C4-2B (cell line): ENCODE data around the gene LONRF3.

Experiments used
- H3K27ac ChIP-seq: fragments of 450-650 bp; 2 replicates; pipeline ENCODE4 v1.5.1; 2017
- ZFX ChIP-seq: fragments of 450-650 bp; IDR thresholded peaks from 2 replicates; pipeline ENCODE4 v1.6.1; 2017
- TF ChIP-seq, protein P1 (sequence below): fragments of 450-650 bp; conservative IDR thresholded peaks from 2 replicates; pipeline ENCODE4 v1.5.1; 2017; ENCODE audit warnings: mild to moderate bottlenecking

Gene LONRF3

DNA sequence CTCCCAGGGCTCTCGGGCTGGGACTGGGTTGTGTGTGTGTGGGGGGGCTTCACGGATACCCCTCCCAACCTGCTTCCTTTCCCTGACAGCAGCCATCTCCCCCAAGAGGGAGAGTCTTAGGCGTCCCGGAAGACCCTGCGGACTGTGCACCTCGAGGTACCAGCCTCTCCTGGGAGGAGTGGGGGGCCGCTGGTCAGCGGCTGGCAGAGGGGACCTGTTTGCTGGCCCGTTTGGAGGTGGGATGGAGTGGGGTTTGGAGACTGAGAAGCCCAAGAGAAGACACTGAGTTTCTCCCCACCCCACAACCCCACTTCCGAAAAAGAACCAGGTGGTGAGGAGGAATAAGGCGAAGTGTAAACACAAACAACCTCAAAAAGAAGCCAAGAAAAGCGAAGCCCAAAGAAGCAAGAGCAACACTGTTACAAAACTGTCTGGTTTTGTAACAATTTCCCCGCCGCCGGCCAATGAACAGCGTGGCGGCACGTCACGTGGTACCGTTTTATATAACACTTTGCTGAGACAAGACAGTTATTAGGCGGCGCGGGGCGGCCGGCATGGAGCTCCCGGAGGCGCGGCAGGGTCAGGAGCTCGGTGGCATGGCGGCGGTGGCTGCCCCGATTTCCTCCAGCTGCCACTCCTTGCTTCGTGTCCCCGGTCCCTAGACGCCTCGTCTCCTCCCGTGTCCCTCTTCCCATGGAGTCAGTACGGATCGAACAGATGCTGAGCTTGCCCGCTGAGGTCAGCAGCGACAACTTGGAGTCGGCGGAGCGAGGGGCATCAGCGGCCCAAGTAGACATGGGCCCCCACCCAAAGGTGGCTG is at the start of gene LONRF3:
TSS of gene LONRF3 (plus strand) at position 531 of the 820 bp plus-strand sequence. CDS start at position 694, 163 bp downstream.
- H3K27ac ChIP-seq, result peak within 1 kb of the TSS; percentile 69
- TF ChIP-seq, protein P1, sequence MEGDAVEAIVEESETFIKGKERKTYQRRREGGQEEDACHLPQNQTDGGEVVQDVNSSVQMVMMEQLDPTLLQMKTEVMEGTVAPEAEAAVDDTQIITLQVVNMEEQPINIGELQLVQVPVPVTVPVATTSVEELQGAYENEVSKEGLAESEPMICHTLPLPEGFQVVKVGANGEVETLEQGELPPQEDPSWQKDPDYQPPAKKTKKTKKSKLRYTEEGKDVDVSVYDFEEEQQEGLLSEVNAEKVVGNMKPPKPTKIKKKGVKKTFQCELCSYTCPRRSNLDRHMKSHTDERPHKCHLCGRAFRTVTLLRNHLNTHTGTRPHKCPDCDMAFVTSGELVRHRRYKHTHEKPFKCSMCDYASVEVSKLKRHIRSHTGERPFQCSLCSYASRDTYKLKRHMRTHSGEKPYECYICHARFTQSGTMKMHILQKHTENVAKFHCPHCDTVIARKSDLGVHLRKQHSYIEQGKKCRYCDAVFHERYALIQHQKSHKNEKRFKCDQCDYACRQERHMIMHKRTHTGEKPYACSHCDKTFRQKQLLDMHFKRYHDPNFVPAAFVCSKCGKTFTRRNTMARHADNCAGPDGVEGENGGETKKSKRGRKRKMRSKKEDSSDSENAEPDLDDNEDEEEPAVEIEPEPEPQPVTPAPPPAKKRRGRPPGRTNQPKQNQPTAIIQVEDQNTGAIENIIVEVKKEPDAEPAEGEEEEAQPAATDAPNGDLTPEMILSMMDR, result no peak
- TF ChIP-seq ZFX, result no peak

DNA sequence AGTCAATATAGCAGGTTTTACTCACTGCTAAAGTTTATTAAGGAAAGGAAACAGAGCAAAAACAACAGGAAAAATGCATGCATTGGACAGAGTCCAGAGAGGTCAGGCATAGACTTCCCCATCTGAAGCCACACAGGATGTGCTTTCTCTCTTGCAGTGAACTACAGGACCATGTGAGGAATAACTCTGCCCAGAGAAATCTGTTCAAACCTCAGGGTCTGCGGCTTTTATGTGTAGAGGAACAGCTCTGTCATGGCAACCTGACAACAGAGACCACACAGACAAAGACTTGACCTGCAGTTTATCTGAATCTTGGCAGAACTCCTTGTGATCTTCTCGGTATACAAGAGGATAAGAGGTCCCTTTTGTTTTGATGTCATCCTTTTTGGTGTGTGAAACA is 46.3 kb upstream of the LONRF3 start:
- TF ChIP-seq, protein P1, result no peak
- no peak for TF ChIP-seq ZFX
- H3K27ac ChIP-seq, result no peak overlapping the region

DNA sequence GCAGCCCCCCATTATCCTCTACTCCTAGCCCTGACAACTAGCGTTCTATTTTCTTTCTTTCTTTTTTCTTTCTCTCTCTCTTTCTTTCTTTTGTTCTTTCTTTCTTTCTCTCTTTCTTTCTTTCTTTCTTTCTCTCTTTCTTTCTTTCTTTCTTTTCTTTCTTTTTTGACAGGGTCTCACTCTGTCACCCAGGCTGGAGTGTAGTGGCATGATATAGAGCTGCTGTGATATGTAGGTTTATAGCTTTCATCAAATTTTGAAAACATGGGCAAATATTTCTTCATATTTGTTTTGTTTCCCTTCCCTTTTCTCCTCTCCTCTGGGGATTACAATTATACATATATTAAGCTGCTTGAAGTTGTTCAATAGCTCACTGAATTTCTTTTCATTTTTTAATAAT is 39.1 kb upstream of the LONRF3 start:
- TF ChIP-seq, protein P1, result no peak
- TF ChIP-seq ZFX, result no peak
- H3K27ac ChIP-seq, result no peak overlapping the region

DNA sequence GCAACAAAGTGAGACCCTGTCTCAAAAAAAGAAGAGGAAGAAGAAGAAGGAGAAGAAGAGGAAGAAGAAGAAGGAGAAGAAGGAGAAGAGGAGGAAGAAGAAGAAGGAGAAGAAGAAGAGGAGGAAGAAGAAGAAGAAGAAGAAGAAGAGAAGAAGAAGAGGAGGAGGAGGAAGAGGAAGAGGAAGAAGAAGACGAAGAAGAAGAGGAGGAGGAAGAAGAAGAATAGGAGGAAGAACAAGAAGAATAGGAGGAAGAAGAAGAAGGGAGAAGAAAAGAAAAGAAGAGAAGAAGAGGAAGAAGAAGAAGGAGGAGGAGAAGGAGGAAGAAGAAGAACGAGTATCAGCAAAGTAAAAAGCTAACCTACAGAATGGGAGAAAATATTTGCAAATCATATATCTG is 33.3 kb upstream of the LONRF3 start:
- TF ChIP-seq ZFX, result no peak
- TF ChIP-seq, protein P1, result no peak
- H3K27ac ChIP-seq, result no peak overlapping the region

DNA sequence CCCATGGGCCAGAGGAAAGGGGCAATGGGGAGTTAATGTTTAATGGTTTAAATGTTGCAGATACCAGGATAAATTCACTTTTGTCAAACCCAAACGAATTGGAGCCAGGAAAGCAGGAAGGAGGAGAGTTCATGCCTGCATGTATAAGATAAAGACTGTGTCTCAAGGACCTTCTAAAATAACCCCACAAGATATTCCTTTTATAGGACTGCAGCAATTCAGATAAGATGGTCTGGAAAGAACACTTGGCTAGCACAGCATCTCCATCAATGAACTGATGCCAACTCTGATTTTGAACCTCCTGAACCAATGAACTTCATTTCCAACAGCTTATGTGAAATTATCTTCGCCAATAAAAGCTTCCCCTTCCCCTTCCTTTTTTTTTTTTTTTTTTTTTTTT is 31.3 kb upstream of the LONRF3 start:
- no peak overlapping the region for H3K27ac ChIP-seq
- TF ChIP-seq, protein P1, result no peak
- no peak for TF ChIP-seq ZFX

DNA sequence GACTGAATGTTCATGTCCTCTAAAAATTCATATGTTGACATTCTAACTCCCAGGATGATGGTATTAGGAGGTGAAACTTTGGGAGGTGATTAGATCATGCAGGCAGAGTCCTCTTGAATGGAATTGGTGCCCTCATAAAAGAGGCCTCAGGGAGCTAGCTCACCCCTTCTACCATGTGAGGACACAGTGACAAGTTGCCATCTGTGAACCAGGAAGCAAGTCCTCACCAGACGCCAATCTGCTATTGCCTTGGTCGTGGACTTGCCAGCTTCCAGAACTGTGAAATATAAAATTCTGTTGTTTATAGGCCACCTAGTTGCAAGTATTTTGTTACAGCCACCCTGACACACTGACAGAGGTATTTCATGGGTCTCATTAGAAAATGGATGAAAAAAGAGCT is 28.5 kb upstream of the LONRF3 start:
- no peak overlapping the region for H3K27ac ChIP-seq
- TF ChIP-seq, protein P1, result no peak
- TF ChIP-seq ZFX, result no peak

DNA sequence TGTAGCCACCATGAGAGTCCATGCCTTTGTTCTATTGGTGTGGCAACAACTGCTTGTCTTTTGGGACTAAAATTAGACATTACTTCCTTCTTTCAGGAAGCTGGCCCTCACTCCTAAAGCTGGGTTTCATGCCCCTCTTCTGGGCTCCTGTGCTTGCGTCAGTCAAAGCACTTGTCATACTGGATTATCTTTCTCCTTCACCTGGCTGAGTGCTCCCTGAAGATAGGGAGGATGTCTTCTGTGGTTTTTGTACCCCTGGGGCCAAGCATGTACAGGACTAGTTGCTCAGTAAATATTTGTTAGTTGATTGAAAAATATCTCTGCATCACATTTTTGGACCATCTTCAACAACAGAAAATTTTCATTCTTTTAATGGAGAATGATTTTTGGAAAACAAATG is 26.1 kb upstream of the LONRF3 start:
- TF ChIP-seq, protein P1, result no peak
- TF ChIP-seq ZFX, result no peak
- H3K27ac ChIP-seq, result no peak overlapping the region
